Activated B cell treated with CpG ODN at 0.5 μM for 24 hours (primary cell): ENCODE results near the gene RBM3. TPM values are rescaled to one million over a fixed set of nuclear protein-coding genes. Genes with fewer than 3 reads are reported as not detected.

ENCODE experiments used
- ATAC-seq: fragments of 200-7000 bp; cut with Tn5 transposase; one replicate; pipeline ENCODE4 v1.10.0; 2021; ENCODE audit warnings: low read depth, mild to moderate bottlenecking, moderate library complexity
- CTCF ChIA-PET: fragments of 350-600 bp; sonication (Branson Sonifier 250); formaldehyde crosslinking; loops from one replicate; lab custom pipeline; 2021; ENCODE audit warnings: antibody characterized with exemption; lab: Charles Lee
- POLR2A ChIA-PET: fragments of 350-600 bp; sonication (Branson Sonifier 250); formaldehyde crosslinking; loops from one replicate; lab custom pipeline; 2021; ENCODE audit warnings: antibody characterized with exemption; lab: Charles Lee
- DNase-seq: peaks from one replicate; pipeline ENCODE4 v3.0.0; 2022
- H3K27ac Mint-ChIP-seq: one replicate; pipeline ENCODE4 v1.8.0; 2020; ENCODE audit warnings: mixed read lengths
- H3K27me3 Mint-ChIP-seq: one replicate; pipeline ENCODE4 v1.8.0; 2021; ENCODE audit warnings: mixed read lengths
- H3K36me3 Mint-ChIP-seq: one replicate; pipeline ENCODE4 v1.8.0; 2021; ENCODE audit warnings: low read depth, mixed read lengths
- H3K4me1 Mint-ChIP-seq: one replicate; pipeline ENCODE4 v1.8.0; 2021; ENCODE audit warnings: mixed read lengths
- H3K4me3 Mint-ChIP-seq: one replicate; pipeline ENCODE4 v1.8.0; 2020; ENCODE audit warnings: mild to moderate bottlenecking, mixed read lengths
- H3K9me3 Mint-ChIP-seq: one replicate; pipeline ENCODE4 v1.8.0; 2020; ENCODE audit warnings: mixed read lengths
- intact Hi-C: fragments of 100-400 bp; cut with micrococcal nuclease; formaldehyde crosslinking; loops from one replicate; pipeline ENCODE4 v1.15.1; 2024
- total RNA-seq: library from RNA; stranded (reverse); gene quantifications from 2 replicates; pipeline ENCODE4 v1.2.3, GENCODE V29; 2022
- TF ChIP-seq, protein P1 (sequence below): fragments of 200-600 bp; IDR thresholded peaks from one replicate; pipeline ENCODE4 v1.8.0; 2022; ENCODE audit warnings: antibody characterized with exemption, mild to moderate bottlenecking

RBM3 gene
- total RNA-seq, 1 donor from 2014 or later: 381 TPM

DNA sequence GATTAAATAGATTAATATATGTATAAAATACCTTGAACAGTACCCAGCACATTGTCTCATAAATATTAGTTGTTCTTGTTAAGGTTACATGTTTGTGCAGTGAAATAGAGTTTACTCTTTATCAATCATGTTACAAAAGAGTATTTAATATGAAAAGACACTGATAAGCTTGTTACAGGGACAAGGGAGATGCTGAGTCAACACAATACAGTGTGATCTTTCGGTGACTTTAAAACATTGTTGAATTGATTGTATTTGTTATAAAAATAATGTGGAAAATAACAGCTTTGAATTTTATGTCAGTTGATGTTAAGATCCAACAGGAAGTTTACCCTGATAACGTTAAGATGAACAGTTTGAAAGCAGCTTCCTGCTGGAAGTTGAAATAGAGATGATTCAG, 21.6 kb downstream of the RBM3 start:
- Mint-ChIP-seq H3K4me1 (peaks cover 7% of the 10 kb centered on the region), H3K27ac (no peak overlapping the region), H3K27me3 (no peaks in the 10 kb centered on the region), H3K36me3 (peaks cover 19% of the 10 kb centered on the region), H3K4me3 (no peak overlapping the region), H3K9me3 (no peaks in the 10 kb centered on the region)
- intact Hi-C loops: loop anchor here (2.0 to 5.0 kb wide), 4 partner anchors 81 to 937 kb away; partner anchors contain the start of genes OTUD5, UXT and ZNF81
- ChIA-PET POLR2A (interaction anchor here (0.7 to 2.3 kb wide), 3 partner anchors 13 to 1609 kb away, joined by 3 to 11 read pairs (median 5); partner anchors contain the start of genes CCNB3 and RBM3), CTCF (interaction anchor here (0.6 kb wide), 1 partner anchor 150 kb away, joined by 3 read pairs; no protein-coding TSS in a partner anchor)
- TF ChIP-seq, protein P1, sequence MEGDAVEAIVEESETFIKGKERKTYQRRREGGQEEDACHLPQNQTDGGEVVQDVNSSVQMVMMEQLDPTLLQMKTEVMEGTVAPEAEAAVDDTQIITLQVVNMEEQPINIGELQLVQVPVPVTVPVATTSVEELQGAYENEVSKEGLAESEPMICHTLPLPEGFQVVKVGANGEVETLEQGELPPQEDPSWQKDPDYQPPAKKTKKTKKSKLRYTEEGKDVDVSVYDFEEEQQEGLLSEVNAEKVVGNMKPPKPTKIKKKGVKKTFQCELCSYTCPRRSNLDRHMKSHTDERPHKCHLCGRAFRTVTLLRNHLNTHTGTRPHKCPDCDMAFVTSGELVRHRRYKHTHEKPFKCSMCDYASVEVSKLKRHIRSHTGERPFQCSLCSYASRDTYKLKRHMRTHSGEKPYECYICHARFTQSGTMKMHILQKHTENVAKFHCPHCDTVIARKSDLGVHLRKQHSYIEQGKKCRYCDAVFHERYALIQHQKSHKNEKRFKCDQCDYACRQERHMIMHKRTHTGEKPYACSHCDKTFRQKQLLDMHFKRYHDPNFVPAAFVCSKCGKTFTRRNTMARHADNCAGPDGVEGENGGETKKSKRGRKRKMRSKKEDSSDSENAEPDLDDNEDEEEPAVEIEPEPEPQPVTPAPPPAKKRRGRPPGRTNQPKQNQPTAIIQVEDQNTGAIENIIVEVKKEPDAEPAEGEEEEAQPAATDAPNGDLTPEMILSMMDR: no peak
- ATAC-seq (no peak), DNase-seq (no peak)

DNA sequence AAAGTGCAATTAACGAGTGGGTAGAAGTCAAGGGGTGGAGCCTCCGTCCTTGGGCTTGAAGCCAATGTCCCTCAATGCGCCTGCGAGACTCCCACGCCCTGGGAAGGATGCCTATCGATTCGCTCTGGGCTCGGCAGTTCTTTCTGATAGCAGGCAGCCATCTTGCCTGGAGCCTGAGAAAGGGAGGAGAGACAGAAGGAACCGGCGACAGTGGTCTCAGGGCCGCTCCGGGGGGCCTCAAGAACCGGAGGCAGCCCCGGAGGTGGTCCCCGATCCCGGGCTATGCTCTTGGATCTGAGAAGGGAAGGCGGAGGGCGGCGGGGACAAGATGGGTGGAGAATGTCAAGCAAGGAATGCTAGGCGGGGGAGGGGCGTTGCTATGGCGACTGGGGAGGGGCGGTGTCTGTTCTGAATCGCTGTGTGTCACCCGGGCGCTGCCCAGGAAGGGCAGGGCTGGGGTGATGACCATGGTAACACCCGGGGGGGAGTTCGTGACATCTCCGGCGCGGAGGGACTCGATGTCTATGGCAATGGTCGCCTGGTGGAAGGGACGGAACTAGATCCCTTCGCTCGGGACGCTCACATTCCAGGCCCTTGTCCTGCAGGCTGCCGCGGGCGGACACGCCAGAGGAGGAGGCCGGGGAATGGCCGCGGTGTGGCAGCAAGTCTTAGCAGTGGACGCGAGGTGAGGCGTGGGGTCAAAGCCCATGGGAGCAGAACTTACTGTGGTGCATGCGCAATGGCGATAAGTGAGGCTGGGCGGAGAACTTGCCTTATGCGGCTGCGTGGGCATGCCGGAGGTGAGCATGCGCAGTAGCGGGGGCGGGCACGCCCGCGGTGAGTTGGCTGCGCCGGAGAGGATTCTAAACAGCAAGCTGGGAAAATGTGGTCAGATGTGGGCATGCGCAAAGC, 23.3 kb downstream of the RBM3 start, which contains the start of gene WDR13:
TSS of gene WDR13 (plus strand) at position 140 of the 912 bp plus-strand sequence. CDS start at position 645, 505 bp downstream.
- TF ChIP-seq, protein P1: no peak
- peaks cover 30% of the 10 kb centered on the region for H3K36me3 Mint-ChIP-seq
- peaks cover 7% of the 10 kb centered on the region for H3K4me1 Mint-ChIP-seq
- peak within 1 kb of the TSS; percentile 99 for H3K27ac Mint-ChIP-seq
- ChIA-PET POLR2A (interaction anchor here (0.5 to 2.3 kb wide), 8 partner anchors 19 to 1049 kb away, joined by 3 to 12 read pairs (median 4); partner anchors contain the start of genes RBM3 and TBC1D25), CTCF (no interaction called here)
- intact Hi-C loops: loop anchor here (1.0 to 5.0 kb wide), 10 partner anchors 23 to 939 kb away; partner anchors contain the start of genes FTSJ1, OTUD5, PORCN and RBM3
- DNase-seq: peak; percentile 79
- H3K9me3 Mint-ChIP-seq: no peaks in the 10 kb centered on the region
- peak; percentile 83 for ATAC-seq
- peak within 1 kb of the TSS; percentile 97 for H3K4me3 Mint-ChIP-seq
- no peaks in the 10 kb centered on the region for H3K27me3 Mint-ChIP-seq

- intact Hi-C loops: loop anchor here (1.0 to 5.0 kb wide), 3 partner anchors 79 to 359 kb away; partner anchors contain the start of genes FTSJ1 and OTUD5
- DNase-seq (no peak), ATAC-seq (no peak)
- ChIA-PET POLR2A (interaction anchor here (0.5 to 1.3 kb wide), 5 partner anchors 25 to 1050 kb away, joined by 3 to 12 read pairs (median 3); partner anchors contain the start of genes RBM3 and TBC1D25), CTCF (no interaction called here)
- Mint-ChIP-seq H3K27me3 (no peaks in the 10 kb centered on the region), H3K4me1 (peaks cover 7% of the 10 kb centered on the region), H3K9me3 (no peaks in the 10 kb centered on the region), H3K27ac (peak overlapping the region; percentile 99), H3K4me3 (peak overlapping the region; percentile 97), H3K36me3 (peaks cover 34% of the 10 kb centered on the region)
- TF ChIP-seq, protein P1: no peak
Observed at GRCh38 chrX:48598614-48599013, 24.3 kb downstream of the RBM3 start.

DNA sequence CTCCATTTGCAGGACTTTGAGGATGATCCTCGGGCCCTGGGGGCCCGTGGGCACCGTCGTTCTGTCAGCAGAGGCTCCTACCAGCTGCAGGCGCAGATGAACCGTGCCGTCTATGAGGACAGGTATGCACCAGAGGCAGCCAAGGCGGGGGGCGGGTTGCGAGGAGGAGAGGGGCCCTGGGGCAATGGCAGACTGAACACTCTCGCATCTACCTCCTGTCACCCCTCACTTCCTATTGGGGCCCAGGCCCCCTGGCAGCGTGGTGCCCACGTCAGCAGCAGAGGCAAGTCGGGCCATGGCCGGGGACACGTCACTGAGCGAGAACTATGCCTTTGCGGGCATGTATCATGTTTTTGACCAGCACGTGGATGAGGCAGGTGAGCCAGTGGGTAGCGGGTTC, 25.1 kb downstream of the RBM3 start:
- H3K27me3 Mint-ChIP-seq: no peaks in the 10 kb centered on the region
- H3K27ac Mint-ChIP-seq: no peak overlapping the region
- peaks cover 7% of the 10 kb centered on the region for H3K4me1 Mint-ChIP-seq
- ChIA-PET POLR2A (no interaction called here), CTCF (no interaction called here)
- no peak for DNase-seq
- ATAC-seq: no peak
- TF ChIP-seq, protein P1: no peak
- H3K4me3 Mint-ChIP-seq: no peak overlapping the region
- no peaks in the 10 kb centered on the region for H3K9me3 Mint-ChIP-seq
- H3K36me3 Mint-ChIP-seq: peaks cover 39% of the 10 kb centered on the region
- intact Hi-C loops: loop anchor here (5.0 kb wide), 2 partner anchors 78 to 358 kb away; partner anchors contain the start of gene OTUD5
